Naive B cell (primary cell): ENCODE measurements around the gene OR5H1. TPM values are rescaled to one million over a fixed set of nuclear protein-coding genes. Genes with fewer than 3 reads are reported as not detected.
"Not testable (repeated sequence)": the region's sequence is repeated elsewhere in the genome, so short reads cannot be mapped to it uniquely, and the experiment has no call there.

Experiments
- ATAC-seq, 2 donors: fragments of 150-1000 bp; cut with Tn5 transposase; 2 replicates each; pipeline ENCODE4 v1.10.0; 2021; ENCODE audit warnings: low read depth in 2 of 2, mild to moderate bottlenecking in 2 of 2, moderate library complexity in 2 of 2
- DNase-seq: peaks from one replicate; pipeline ENCODE4 v3.0.0; 2022
- H3K27ac Mint-ChIP-seq, 6 donors: one replicate each; pipeline ENCODE4 v1.8.0; 2020 to 2022; ENCODE audit warnings: mild to moderate bottlenecking in 6 of 6, mixed read lengths in 6 of 6, moderate library complexity in 5 of 6, inconsistent platforms in 2 of 6
- H3K27me3 Mint-ChIP-seq, 3 donors: one replicate each; pipeline ENCODE4 v1.8.0; 2021 to 2022; ENCODE audit warnings: mixed read lengths in 3 of 3, mild to moderate bottlenecking in 1 of 3
- H3K36me3 Mint-ChIP-seq, 2 donors: one replicate each; pipeline ENCODE4 v1.8.0; 2020 to 2022; ENCODE audit warnings: mixed read lengths in 2 of 2, inconsistent platforms in 1 of 2, mild to moderate bottlenecking in 1 of 2
- H3K4me1 Mint-ChIP-seq, 3 donors: one replicate each; pipeline ENCODE4 v1.8.0; 2020 to 2022; ENCODE audit warnings: mixed read lengths in 3 of 3, inconsistent platforms in 1 of 3, mild to moderate bottlenecking in 1 of 3, moderate library complexity in 1 of 3
- H3K4me3 Mint-ChIP-seq, 8 donors: one replicate each; pipeline ENCODE4 v1.8.0; 2020 to 2022; ENCODE audit warnings: mild to moderate bottlenecking in 8 of 8, mixed read lengths in 8 of 8, moderate library complexity in 8 of 8, inconsistent platforms in 2 of 8
- H3K9me3 Mint-ChIP-seq, 7 donors: one replicate each; pipeline ENCODE4 v1.8.0; 2020 to 2022; ENCODE audit warnings: mixed read lengths in 7 of 7, mild to moderate bottlenecking in 5 of 7, inconsistent platforms in 2 of 7, moderate library complexity in 1 of 7
- polyA plus RNA-seq, 6 donors: library from polyadenylated mRNA; unstranded; fragments of 300-500 nt; fragmentation: Illumina TruSeq; gene quantifications; one replicate each; pipeline ENCODE4 v1.2.3, GENCODE V29; 2021; ENCODE audit warnings: low read depth in 6 of 6

OR5H1 gene
- polyA plus RNA-seq, 6 donors from 2014 or later, result not detected

DNA sequence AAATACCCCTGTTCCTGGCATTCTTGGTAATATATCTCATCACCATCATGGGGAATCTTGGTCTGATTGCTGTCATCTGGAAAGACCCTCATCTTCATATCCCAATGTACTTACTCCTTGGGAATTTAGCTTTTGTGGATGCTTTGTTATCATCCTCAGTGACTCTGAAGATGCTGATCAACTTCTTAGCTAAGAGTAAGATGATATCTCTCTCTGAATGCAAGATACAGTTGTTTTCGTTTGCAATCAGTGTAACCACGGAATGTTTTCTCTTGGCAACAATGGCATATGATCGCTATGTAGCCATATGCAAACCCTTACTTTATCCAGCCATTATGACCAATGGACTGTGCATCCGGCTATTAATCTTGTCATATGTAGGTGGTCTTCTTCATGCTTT, 18.9 kb downstream of the OR5H1 start:
- ATAC-seq, H3K4me1 Mint-ChIP-seq, H3K36me3 Mint-ChIP-seq, H3K27me3 Mint-ChIP-seq, DNase-seq, H3K27ac Mint-ChIP-seq, H3K4me3 Mint-ChIP-seq: not testable (repeated sequence)
- peaks cover 0 to 15% (median 4%) of the 10 kb centered on the region in 7 donors for H3K9me3 Mint-ChIP-seq

DNA sequence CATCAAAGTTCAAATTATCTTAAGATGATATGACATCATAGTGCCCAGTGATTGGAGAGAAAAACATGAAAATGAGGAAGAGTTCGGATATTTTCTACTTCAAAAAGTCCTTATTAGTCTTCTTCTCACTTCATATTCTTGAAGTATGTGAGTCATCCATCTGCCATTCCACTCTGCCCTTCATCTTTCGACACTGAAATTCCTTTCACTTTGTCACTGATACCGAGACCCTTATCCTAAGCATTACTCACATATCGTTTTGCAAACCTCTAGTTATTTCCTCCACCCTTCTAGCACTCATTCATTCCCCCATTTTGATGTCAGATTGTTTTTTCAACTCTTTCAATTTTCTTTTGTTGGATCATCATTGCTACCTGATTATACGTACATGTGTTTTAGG, 20.7 kb downstream of the OR5H1 start:
- Mint-ChIP-seq H3K9me3 (peaks cover 0 to 15% (median 4%) of the 10 kb centered on the region in 7 donors), H3K27me3 (no peaks in the 10 kb centered on the region), H3K4me1 (no peaks in the 10 kb centered on the region), H3K27ac (no peak overlapping the region), H3K36me3 (no peaks in the 10 kb centered on the region), H3K4me3 (no peak overlapping the region)
- DNase-seq (no peak), ATAC-seq (no peak)

DNA sequence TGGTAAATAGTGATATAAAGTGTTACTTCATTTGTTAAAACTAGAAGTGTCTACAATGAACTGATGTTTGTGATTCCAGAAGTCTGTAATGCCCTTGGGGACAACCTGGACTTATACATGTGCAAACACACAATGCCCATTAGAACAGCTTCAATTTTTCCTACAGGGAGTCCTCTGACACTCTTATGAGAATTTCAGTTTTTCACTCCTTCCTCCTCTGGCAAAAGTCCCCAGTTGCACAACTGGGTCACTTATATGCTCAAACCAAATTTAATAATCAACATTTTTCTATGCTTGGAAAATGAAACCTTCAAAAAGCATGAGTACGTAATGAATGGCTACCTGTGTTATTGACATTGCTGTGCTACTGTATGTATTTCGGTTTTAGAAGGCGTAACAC, 35.9 kb downstream of the OR5H1 start, which contains the start of gene OR5H15:
TSS of gene OR5H15 (plus strand) at position 301 of the 400 bp plus-strand sequence. CDS start 2,004 bp downstream, outside the sequence.
- ATAC-seq (no peak), DNase-seq (no peak)
- Mint-ChIP-seq H3K9me3 (peaks cover 0 to 6% (median 2%) of the 10 kb centered on the region in 7 donors), H3K36me3 (no peaks in the 10 kb centered on the region), H3K4me1 (no peaks in the 10 kb centered on the region), H3K27me3 (no peaks in the 10 kb centered on the region), H3K4me3 (no peak within 1 kb of the TSS), H3K27ac (no peak within 1 kb of the TSS)

DNA sequence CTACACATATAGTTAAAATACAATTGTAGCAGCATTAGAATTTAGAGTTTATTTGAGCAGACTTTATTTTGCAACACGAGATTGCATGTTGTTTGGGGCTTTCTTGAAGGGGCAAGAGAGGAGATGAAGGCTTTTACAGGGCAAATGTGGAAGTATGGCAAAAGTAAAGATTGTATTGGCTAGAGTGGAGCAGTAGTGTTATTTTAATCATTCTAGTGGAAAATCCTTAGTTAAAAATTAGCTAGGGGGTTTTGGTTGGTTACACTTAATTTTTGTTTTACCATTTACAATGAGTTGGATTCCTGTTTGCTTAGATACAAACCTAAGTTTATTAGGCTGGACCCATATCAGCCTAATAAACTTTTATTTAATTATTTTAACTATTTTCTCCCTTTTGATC, 40.5 kb downstream of the OR5H1 start:
- Mint-ChIP-seq H3K36me3 (no peaks in the 10 kb centered on the region), H3K27me3 (no peaks in the 10 kb centered on the region), H3K27ac (no peak overlapping the region), H3K9me3 (peaks cover 0 to 12% (median 4%) of the 10 kb centered on the region in 7 donors), H3K4me1 (no peaks in the 10 kb centered on the region), H3K4me3 (no peak overlapping the region)
- no peak for ATAC-seq
- no peak for DNase-seq

DNA sequence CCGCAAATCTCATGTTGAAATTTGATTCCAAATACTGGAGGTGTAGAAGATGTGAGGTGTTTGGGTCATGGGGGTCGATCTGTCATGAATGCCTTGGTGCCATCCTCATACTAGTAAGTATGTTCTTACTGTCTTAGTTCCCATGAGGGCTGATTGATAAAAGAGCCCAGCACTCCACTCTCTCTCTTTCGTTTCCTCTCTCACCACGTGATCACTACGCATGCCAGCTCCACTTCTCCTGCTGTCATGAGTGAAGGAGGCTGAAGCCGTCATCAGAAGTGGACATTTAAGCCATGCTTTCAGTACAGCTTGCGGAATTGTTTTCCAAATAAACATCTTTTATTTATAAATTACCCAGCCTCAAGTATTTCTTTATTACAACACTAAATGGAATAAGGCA, 42.1 kb downstream of the OR5H1 start:
- Mint-ChIP-seq H3K27ac (no peak overlapping the region), H3K36me3 (no peaks in the 10 kb centered on the region), H3K27me3 (no peaks in the 10 kb centered on the region), H3K4me3 (no peak overlapping the region), H3K9me3 (peaks cover 0 to 12% (median 4%) of the 10 kb centered on the region in 7 donors), H3K4me1 (no peaks in the 10 kb centered on the region)
- ATAC-seq (no peak), DNase-seq (no peak)

DNA sequence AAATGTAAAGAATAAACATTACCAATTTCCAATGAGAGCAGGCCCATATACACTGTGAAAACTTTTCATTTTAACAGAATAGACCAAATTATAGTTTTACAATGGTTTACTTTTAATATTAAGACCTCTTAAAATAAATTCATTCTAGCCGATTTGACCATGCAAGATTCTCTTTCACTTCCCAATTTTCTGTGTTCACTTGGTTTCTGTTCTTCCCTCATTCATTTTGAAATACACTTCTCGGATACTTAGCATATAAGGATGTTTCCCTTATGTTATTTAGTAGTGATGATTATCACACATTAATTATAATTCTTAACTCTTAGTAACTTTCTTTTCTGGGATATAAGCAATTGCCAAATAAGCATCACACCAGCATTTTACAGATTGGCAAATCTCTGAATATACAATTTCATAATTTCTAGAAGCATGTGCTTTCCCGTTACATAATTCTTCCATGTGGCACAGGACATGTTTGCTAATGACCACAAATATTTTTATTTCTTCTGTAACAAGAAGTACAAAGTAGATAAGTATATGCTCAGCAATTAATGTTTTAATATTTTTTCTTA, 49.9 kb downstream of the OR5H1 start:
- H3K27ac Mint-ChIP-seq, result no peak overlapping the region
- no peaks in the 10 kb centered on the region for H3K4me1 Mint-ChIP-seq
- no peaks in the 10 kb centered on the region for H3K27me3 Mint-ChIP-seq
- H3K9me3 Mint-ChIP-seq, result peaks cover 0 to 3% (median 0%) of the 10 kb centered on the region in 7 donors
- no peaks in the 10 kb centered on the region for H3K36me3 Mint-ChIP-seq
- DNase-seq (no peak), ATAC-seq (no peak)
- no peak overlapping the region for H3K4me3 Mint-ChIP-seq

DNA sequence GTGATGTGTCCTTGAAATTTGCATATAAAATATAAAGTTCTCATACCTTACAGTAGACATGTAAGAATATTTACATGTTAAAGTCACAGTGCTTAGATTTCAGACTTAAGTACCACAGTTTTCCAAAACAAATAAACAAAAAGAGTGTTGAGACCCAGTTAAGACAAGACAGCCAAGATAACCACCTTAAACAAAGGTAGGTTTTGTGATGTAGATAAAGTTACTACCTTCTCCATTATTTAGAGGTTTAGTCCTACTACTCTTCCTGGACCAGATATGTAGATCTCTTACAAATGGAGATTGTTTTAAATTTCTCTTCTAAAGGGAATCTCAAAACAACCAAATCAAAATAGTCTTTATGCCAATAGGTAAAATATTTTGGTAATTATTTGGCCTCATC, 51.7 kb downstream of the OR5H1 start:
- H3K9me3 Mint-ChIP-seq, result no peaks in the 10 kb centered on the region
- DNase-seq (no peak), ATAC-seq (no peak)
- H3K36me3 Mint-ChIP-seq, result no peaks in the 10 kb centered on the region
- H3K27ac Mint-ChIP-seq, result no peak overlapping the region
- no peaks in the 10 kb centered on the region for H3K4me1 Mint-ChIP-seq
- no peak overlapping the region for H3K4me3 Mint-ChIP-seq
- no peaks in the 10 kb centered on the region for H3K27me3 Mint-ChIP-seq

DNA sequence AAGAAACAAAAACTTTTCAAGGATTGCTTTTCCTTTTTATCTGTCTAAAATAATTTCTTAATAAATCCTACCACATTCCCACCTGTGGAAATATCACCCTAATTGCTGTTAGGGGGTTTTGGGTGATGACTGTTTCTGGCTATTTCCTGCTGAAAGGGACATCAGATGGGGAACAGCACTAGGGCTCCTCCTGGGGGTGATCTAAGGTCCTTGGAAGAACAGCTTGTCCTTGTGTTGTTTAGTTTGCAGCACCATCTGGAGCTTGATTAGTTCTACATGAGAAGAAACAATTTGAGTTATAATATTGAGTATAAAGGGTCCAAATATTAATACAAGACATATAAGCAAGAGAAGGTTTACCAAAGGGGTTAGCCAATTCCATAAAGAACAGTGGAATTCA, 54.7 kb downstream of the OR5H1 start:
- Mint-ChIP-seq H3K36me3 (no peaks in the 10 kb centered on the region), H3K9me3 (peaks cover 0 to 5% (median 0%) of the 10 kb centered on the region in 7 donors), H3K27ac (no peak overlapping the region), H3K4me3 (no peak overlapping the region), H3K27me3 (no peaks in the 10 kb centered on the region), H3K4me1 (no peaks in the 10 kb centered on the region)
- DNase-seq (no peak), ATAC-seq (no peak)

Other genes starting within 250 kb of the OR5H1 start
- 10 to 100 TPM; 20.4 to 34.6 (median 27.2) TPM for gene RIOX2, start 158.3 kb upstream of the OR5H1 start, polyA plus RNA-seq
- gene GABRR3, start 95.4 kb upstream of the OR5H1 start, polyA plus RNA-seq, result not detected
- gene OR5AC2, start 43.5 kb upstream of the OR5H1 start, polyA plus RNA-seq, result not detected
- gene OR5H14, start 16.8 kb downstream of the OR5H1 start, polyA plus RNA-seq, result not detected
- gene OR5H15, start 36.0 kb downstream of the OR5H1 start, polyA plus RNA-seq, result not detected
- not detected for gene OR5H6, start 133.5 kb downstream of the OR5H1 start, polyA plus RNA-seq
- gene OR5H2, start 151.8 kb downstream of the OR5H1 start, polyA plus RNA-seq, result not detected
- not detected for gene OR5K4, start 223.1 kb downstream of the OR5H1 start, polyA plus RNA-seq